Uterus (tissue), 2 donors: ENCODE measurements around the gene PALD1.

Experiments used
- POLR2A ChIP-seq, 2 donors: fragments of 450-650 bp; IDR thresholded peaks; one replicate each; pipeline ENCODE4 v1.6.1; 2016; ENCODE audit warnings: antibody characterized with exemption in 2 of 2, mild to moderate bottlenecking in 1 of 2, moderate library complexity in 1 of 2
- TF ChIP-seq, protein P1 (sequence below), 4 experiments: fragments of 200-600 bp in 2 of 4; fragments of 450-650 bp in 2 of 4; sonication (generic) in 2 of 4; IDR thresholded peaks; one replicate each; pipeline ENCODE4 v1.5.1; 2016 to 2019; ENCODE audit warnings: antibody characterized with exemption in 4 of 4, mild to moderate bottlenecking in 2 of 4, moderate library complexity in 1 of 4

DNA sequence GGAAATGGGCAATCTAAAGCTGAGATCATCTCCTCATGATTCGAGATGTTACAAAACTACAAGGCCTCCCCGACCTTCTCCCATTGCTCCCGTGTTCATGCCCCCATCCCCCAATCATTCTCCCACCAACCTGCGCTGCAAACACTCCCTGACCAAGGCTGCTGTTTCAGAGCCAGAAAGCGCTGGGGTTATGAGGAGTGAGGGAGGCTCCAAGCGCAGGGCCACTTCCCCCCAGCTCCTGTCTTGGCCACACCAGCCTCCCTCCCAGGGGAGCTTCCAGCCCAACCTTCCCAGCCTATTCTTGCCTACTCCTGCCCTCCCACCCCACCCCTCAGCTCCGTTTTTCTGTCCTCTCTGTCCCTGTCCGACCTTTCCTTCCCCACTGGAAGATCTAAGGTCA is 22.4 kb upstream of the PALD1 start:
- TF ChIP-seq, protein P1, sequence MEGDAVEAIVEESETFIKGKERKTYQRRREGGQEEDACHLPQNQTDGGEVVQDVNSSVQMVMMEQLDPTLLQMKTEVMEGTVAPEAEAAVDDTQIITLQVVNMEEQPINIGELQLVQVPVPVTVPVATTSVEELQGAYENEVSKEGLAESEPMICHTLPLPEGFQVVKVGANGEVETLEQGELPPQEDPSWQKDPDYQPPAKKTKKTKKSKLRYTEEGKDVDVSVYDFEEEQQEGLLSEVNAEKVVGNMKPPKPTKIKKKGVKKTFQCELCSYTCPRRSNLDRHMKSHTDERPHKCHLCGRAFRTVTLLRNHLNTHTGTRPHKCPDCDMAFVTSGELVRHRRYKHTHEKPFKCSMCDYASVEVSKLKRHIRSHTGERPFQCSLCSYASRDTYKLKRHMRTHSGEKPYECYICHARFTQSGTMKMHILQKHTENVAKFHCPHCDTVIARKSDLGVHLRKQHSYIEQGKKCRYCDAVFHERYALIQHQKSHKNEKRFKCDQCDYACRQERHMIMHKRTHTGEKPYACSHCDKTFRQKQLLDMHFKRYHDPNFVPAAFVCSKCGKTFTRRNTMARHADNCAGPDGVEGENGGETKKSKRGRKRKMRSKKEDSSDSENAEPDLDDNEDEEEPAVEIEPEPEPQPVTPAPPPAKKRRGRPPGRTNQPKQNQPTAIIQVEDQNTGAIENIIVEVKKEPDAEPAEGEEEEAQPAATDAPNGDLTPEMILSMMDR (IDR thresholded peaks at IDR 0.05), result no peak
- no peak for TF ChIP-seq POLR2A (IDR thresholded peaks at IDR 0.05)
